BE2C (cell line): ENCODE results near the gene BEND4.

ENCODE experiments used
- DNase-seq: peaks from one replicate; pipeline ENCODE4 v3.0.0-alpha.2; 2020
- H3K27me3 ChIP-seq: fragments of 250-450 bp; sonication (Bioruptor Pico); 2 replicates; pipeline ENCODE4 v1.5.1; 2020; ENCODE audit warnings: mild to moderate bottlenecking
- H3K36me3 ChIP-seq: fragments of 250-450 bp; sonication (Bioruptor Pico); 2 replicates; pipeline ENCODE4 v1.5.1; 2020; ENCODE audit warnings: mild to moderate bottlenecking
- H3K4me1 ChIP-seq: fragments of 250-450 bp; sonication (Bioruptor Pico); 2 replicates; pipeline ENCODE4 v1.5.1; 2020
- H3K4me3 ChIP-seq: 2 replicates; pipeline ENCODE4 v1.5.1; 2011; ENCODE audit warnings: low read depth, low read length
- H3K9me3 ChIP-seq: fragments of 250-450 bp; sonication (Bioruptor Pico); 2 replicates; pipeline ENCODE4 v1.5.1; 2020
- TF ChIP-seq, protein P1 (sequence below): IDR thresholded peaks from 2 replicates; pipeline ENCODE4 v1.5.1; 2012; ENCODE audit warnings: mild to moderate bottlenecking, low read depth, low read length

Gene BEND4

GRCh38 chr4:42122237-42122636 is 30.2 kb downstream of the BEND4 start:
- Histone ChIP-seq H3K27me3 (no peaks in the 10 kb centered on the region), H3K9me3 (no peaks in the 10 kb centered on the region), H3K36me3 (peaks cover 62% of the 10 kb centered on the region), H3K4me3 (no peak overlapping the region), H3K4me1 (no peaks in the 10 kb centered on the region)
- TF ChIP-seq, protein P1, sequence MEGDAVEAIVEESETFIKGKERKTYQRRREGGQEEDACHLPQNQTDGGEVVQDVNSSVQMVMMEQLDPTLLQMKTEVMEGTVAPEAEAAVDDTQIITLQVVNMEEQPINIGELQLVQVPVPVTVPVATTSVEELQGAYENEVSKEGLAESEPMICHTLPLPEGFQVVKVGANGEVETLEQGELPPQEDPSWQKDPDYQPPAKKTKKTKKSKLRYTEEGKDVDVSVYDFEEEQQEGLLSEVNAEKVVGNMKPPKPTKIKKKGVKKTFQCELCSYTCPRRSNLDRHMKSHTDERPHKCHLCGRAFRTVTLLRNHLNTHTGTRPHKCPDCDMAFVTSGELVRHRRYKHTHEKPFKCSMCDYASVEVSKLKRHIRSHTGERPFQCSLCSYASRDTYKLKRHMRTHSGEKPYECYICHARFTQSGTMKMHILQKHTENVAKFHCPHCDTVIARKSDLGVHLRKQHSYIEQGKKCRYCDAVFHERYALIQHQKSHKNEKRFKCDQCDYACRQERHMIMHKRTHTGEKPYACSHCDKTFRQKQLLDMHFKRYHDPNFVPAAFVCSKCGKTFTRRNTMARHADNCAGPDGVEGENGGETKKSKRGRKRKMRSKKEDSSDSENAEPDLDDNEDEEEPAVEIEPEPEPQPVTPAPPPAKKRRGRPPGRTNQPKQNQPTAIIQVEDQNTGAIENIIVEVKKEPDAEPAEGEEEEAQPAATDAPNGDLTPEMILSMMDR: no peak
- DNase-seq: no peak

- no peaks in the 10 kb centered on the region for H3K4me1 ChIP-seq
- H3K4me3 ChIP-seq: no peak overlapping the region
- no peaks in the 10 kb centered on the region for H3K27me3 ChIP-seq
- peaks cover 79% of the 10 kb centered on the region for H3K36me3 ChIP-seq
- TF ChIP-seq, protein P1: no peak
- no peak for DNase-seq
- no peaks in the 10 kb centered on the region for H3K9me3 ChIP-seq
Measured at GRCh38 chr4:42119886-42120285, 32.6 kb downstream of the BEND4 start.

DNA sequence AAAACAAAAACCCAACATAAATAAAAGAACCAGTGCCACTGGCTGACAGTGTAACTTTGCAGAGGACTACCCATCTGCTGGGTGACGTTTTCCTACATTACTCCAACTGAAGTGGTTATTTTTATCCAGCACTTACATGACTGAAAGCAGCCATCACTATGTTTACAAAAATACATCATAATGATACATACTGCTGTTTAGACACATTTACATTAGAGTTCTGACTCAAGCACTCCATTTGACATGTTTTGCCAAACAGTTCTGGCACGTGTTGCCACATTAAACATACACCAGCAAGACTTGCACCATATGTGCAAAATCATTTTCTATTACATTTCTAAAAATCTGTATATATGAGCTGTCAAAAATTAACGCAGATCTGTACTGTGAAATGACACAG is 39.6 kb downstream of the BEND4 start:
- TF ChIP-seq, protein P1: no peak
- Histone ChIP-seq H3K36me3 (peaks cover 48% of the 10 kb centered on the region), H3K9me3 (no peaks in the 10 kb centered on the region), H3K4me1 (no peaks in the 10 kb centered on the region), H3K27me3 (no peaks in the 10 kb centered on the region), H3K4me3 (no peak overlapping the region)
- DNase-seq: no peak

DNA sequence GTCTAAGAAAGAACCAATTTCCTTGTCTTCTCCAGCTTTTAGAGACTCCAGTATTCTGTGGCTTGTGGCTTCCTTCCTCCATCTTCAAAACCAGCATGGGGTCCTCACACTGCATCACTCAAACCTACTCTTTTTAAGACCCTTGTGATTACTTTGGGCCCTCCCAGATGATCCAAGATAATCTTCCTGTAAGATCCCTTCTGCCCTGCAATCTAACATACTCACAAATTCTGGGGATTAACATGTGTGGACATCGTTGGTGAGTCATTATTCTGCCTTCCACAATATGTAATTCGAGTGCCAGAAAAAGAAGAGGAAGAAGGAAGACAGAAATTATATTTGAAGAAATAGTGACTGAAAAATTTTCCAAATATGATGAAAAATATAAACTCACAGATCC is 47.9 kb downstream of the BEND4 start:
- no peaks in the 10 kb centered on the region for H3K4me1 ChIP-seq
- H3K27me3 ChIP-seq: no peaks in the 10 kb centered on the region
- peaks cover 5% of the 10 kb centered on the region for H3K36me3 ChIP-seq
- TF ChIP-seq, protein P1: no peak
- H3K9me3 ChIP-seq: no peaks in the 10 kb centered on the region
- no peak for DNase-seq
- H3K4me3 ChIP-seq: no peak overlapping the region

DNA sequence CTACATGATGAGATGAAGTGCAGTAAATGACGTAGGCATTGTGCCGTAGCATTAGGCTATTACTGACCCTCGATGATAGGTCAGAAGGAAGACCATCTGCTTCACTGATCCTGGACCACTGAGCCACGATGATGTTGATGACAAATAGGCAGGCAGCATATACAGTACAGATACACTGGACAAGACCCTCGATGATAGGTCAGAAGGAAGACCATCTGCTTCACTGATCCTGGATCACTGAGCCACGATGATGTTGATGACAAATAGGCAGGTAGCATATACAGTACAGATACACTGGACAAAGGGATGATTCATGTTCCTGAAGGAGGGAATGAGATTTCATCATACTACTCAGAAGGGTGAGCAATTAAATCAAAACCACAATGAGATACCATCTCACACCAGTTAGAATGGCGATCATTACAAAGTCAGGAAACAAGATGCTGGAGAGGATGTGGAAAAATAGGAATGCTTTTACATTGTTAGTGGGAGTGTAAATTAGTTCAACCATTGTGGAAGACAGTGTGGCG is 50.9 kb downstream of the BEND4 start:
- H3K27me3 ChIP-seq: no peaks in the 10 kb centered on the region
- no peaks in the 10 kb centered on the region for H3K36me3 ChIP-seq
- TF ChIP-seq, protein P1: no peak
- H3K4me1 ChIP-seq: no peaks in the 10 kb centered on the region
- no peak for DNase-seq
- H3K9me3 ChIP-seq: no peaks in the 10 kb centered on the region
- H3K4me3 ChIP-seq: no peak overlapping the region

DNA sequence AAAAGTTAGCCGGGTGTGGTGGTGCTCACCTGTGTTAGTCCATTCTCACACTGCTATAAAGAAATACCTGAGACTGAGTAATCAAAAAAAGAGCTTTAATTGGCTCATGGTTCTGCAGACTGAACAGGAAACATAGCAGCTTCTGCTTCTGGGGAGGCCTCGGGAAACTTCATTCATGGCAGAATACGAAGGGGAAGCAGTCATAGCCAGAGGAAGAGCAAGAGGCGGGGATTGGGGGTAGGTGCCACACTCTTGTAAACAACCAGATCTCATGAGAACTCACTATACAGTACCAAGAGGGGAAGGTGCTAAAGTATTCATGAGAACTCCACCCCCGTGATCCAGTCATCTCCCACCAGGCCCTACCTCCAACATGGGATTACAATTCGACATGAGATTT is 64.1 kb downstream of the BEND4 start:
- H3K27me3 ChIP-seq: no peaks in the 10 kb centered on the region
- TF ChIP-seq, protein P1: no peak
- no peaks in the 10 kb centered on the region for H3K9me3 ChIP-seq
- DNase-seq: no peak
- no peak overlapping the region for H3K4me3 ChIP-seq
- no peaks in the 10 kb centered on the region for H3K4me1 ChIP-seq
- no peaks in the 10 kb centered on the region for H3K36me3 ChIP-seq
